Keratinocyte (primary cell): ENCODE measurements around the gene ANKRD13A. TPM values are rescaled to one million over a fixed set of nuclear protein-coding genes. Genes with fewer than 3 reads are reported as not detected.

Experiments used
- DNase-seq: peaks from one replicate; pipeline ENCODE4 v3.0.0-alpha.2; 2011; ENCODE audit warnings: low read depth, missing footprints, low spot score
- FAIRE-seq: peaks from 2 replicates; lab custom pipeline; 2011; peaks lifted over from hg19 to GRCh38; lab: Jason Lieb, UNC
- H2AFZ ChIP-seq: 2 replicates; pipeline ENCODE4 v1.6.0; 2012; ENCODE audit warnings: low read length, control low read depth, inconsistent platforms; ENCODE audit not compliant: control insufficient read depth
- H3K27ac ChIP-seq: 2 replicates; pipeline ENCODE4 v1.5.1; 2011; ENCODE audit warnings: low read length; ENCODE audit not compliant: control insufficient read depth, insufficient read depth
- H3K27me3 ChIP-seq: 3 replicates; pipeline ENCODE4 v1.6.0; 2011; ENCODE audit warnings: low read length; ENCODE audit not compliant: control insufficient read depth, insufficient read depth; ENCODE audit errors: extremely low read depth
- H3K36me3 ChIP-seq, 2 experiments: 2 replicates in 1 of 2; 3 replicates in 1 of 2; pipeline ENCODE4 v1.5.1; 2011; ENCODE audit warnings: low read length in 2 of 2, mild to moderate bottlenecking in 1 of 2; ENCODE audit not compliant: control insufficient read depth in 2 of 2, insufficient read depth in 2 of 2; ENCODE audit errors: extremely low read depth in 1 of 2
- H3K4me1 ChIP-seq: 3 replicates; pipeline ENCODE4 v1.5.1; 2011; ENCODE audit warnings: low read length; ENCODE audit not compliant: control insufficient read depth, insufficient read depth; ENCODE audit errors: extremely low read depth
- H3K4me2 ChIP-seq: 3 replicates; pipeline ENCODE4 v1.6.0; 2011; ENCODE audit warnings: low read depth, low read length; ENCODE audit not compliant: control insufficient read depth, insufficient read depth; ENCODE audit errors: extremely low read depth
- H3K4me3 ChIP-seq, 3 experiments: fragments of 200-600 bp in 1 of 3; sonication (generic) in 1 of 3; 2 replicates in 2 of 3; 3 replicates in 1 of 3; pipeline ENCODE4 v1.5.1; 2011 to 2016; ENCODE audit warnings: low read length in 3 of 3, mild to moderate bottlenecking in 3 of 3, control low read depth in 2 of 3, inconsistent platforms in 1 of 3, low read depth in 1 of 3, mixed read lengths in 1 of 3, mixed run types in 1 of 3, moderate library complexity in 1 of 3; ENCODE audit not compliant: control insufficient read depth in 2 of 3, insufficient read depth in 2 of 3; ENCODE audit errors: extremely low read depth in 1 of 3
- H3K79me2 ChIP-seq: 2 replicates; pipeline ENCODE4 v1.6.0; 2012; ENCODE audit warnings: low read length; ENCODE audit not compliant: control insufficient read depth, insufficient read depth
- H3K9ac ChIP-seq: 3 replicates; pipeline ENCODE4 v1.6.0; 2011; ENCODE audit warnings: low read length; ENCODE audit not compliant: control insufficient read depth, insufficient read depth; ENCODE audit errors: extremely low read depth
- H3K9me1 ChIP-seq: 3 replicates; pipeline ENCODE4 v1.6.0; 2011; ENCODE audit warnings: low read length; ENCODE audit not compliant: control insufficient read depth, insufficient read depth; ENCODE audit errors: extremely low read depth
- H3K9me3 ChIP-seq: 2 replicates; pipeline ENCODE4 v1.5.1; 2012; ENCODE audit warnings: low read depth, low read length; ENCODE audit not compliant: control insufficient read depth
- H4K20me1 ChIP-seq: 3 replicates; pipeline ENCODE4 v1.6.0; 2011; ENCODE audit warnings: low read length; ENCODE audit not compliant: control insufficient read depth, insufficient read depth; ENCODE audit errors: extremely low read depth
- EZH2 ChIP-seq: IDR thresholded peaks from one replicate; pipeline ENCODE4 v1.6.1; 2012; ENCODE audit warnings: inconsistent platforms, mild to moderate bottlenecking, low read length, moderate library complexity
- dilution Hi-C: fragments of 300-500 bp; cut with MboI; formaldehyde crosslinking; loops from one replicate; pipeline ENCODE4 v1.7.0; 2020; ENCODE audit warnings: low sequenced_read_pairs; ENCODE audit not compliant: extremely low pct_ligation_motif_present
- polyA plus RNA-seq, 5 experiments: library from polyadenylated mRNA; depleted of rRNA in 3 of 5; stranded (reverse) in 3 of 5; stranded (forward) in 1 of 5; unstranded in 1 of 5; fragments of >200 nt; gene quantifications; 1 replicate in 1 of 5; 2 replicates in 3 of 5; 3 replicates in 1 of 5; pipeline versions ENCODE4 v1.2.1 to v1.2.3, GENCODE V29; 2011 to 2012; ENCODE audit warnings: missing spikeins in 2 of 5, low read depth in 1 of 5, low replicate concordance in 1 of 5
- TF ChIP-seq, protein P1 (sequence below), 3 experiments: IDR thresholded peaks in 1 of 3; conservative IDR thresholded peaks in 1 of 3; optimal IDR thresholded peaks in 1 of 3; 2 replicates in 2 of 3; 3 replicates in 1 of 3; pipeline versions ENCODE3 to v1.5.1; 2011; ENCODE audit warnings: low read length in 3 of 3, mild to moderate bottlenecking in 3 of 3, moderate library complexity in 2 of 3, control low read depth in 1 of 3, inconsistent platforms in 1 of 3; ENCODE audit not compliant: insufficient read depth in 2 of 3; ENCODE audit errors: extremely low read depth in 1 of 3

ANKRD13A gene
- polyA plus RNA-seq, 1 donor (not counting 4 experiments of a cell fraction or from before 2014, with no cell fraction given), result 73.1 TPM

DNA sequence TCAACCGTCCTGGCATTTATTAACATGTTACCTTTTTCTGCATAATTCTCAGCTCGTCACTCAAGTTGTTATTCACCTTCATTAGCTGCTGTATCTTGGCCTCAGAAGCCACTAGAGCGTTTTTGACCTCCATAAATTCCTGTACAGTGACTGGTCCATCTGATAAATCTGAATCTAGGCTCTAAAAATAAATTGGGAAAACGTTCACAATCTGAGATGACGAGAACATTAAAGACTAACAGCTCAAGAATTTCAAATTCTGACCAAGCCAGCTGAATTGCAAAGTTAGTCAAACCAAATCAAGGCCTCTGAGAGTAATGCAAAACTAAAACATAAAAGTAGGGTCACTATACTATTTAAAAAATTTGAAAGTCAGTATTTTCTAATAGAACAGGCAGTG, 48.1 kb upstream of the ANKRD13A start:
- dilution Hi-C loops, result no loop called here
- Histone ChIP-seq H2AFZ (no peak overlapping the region), H3K4me3 (no peak overlapping the region), H3K9ac (no peak overlapping the region), H3K9me1 (no peaks in the 10 kb centered on the region), H3K27ac (no peak overlapping the region), H4K20me1 (no peaks in the 10 kb centered on the region), H3K4me1 (no peaks in the 10 kb centered on the region), H3K36me3 (peaks cover 18 to 27% of the 10 kb centered on the region in 2 experiments), H3K4me2 (no peak overlapping the region), H3K9me3 (no peaks in the 10 kb centered on the region), H3K79me2 (no peaks in the 10 kb centered on the region), H3K27me3 (no peaks in the 10 kb centered on the region)
- DNase-seq, result no peak
- no peak for FAIRE-seq
- TF ChIP-seq, protein P1, sequence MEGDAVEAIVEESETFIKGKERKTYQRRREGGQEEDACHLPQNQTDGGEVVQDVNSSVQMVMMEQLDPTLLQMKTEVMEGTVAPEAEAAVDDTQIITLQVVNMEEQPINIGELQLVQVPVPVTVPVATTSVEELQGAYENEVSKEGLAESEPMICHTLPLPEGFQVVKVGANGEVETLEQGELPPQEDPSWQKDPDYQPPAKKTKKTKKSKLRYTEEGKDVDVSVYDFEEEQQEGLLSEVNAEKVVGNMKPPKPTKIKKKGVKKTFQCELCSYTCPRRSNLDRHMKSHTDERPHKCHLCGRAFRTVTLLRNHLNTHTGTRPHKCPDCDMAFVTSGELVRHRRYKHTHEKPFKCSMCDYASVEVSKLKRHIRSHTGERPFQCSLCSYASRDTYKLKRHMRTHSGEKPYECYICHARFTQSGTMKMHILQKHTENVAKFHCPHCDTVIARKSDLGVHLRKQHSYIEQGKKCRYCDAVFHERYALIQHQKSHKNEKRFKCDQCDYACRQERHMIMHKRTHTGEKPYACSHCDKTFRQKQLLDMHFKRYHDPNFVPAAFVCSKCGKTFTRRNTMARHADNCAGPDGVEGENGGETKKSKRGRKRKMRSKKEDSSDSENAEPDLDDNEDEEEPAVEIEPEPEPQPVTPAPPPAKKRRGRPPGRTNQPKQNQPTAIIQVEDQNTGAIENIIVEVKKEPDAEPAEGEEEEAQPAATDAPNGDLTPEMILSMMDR (optimal IDR thresholded peaks at IDR 0.05 in 1 of 3, IDR thresholded peaks at IDR 0.05 in 1 of 3, conservative IDR thresholded peaks at IDR 0.05 in 1 of 3; ENCODE audit: extremely low read depth in 1 of 3, insufficient read depth in 2 of 3, low read length in 3 of 3), result no peak
- no peak for TF ChIP-seq EZH2

DNA sequence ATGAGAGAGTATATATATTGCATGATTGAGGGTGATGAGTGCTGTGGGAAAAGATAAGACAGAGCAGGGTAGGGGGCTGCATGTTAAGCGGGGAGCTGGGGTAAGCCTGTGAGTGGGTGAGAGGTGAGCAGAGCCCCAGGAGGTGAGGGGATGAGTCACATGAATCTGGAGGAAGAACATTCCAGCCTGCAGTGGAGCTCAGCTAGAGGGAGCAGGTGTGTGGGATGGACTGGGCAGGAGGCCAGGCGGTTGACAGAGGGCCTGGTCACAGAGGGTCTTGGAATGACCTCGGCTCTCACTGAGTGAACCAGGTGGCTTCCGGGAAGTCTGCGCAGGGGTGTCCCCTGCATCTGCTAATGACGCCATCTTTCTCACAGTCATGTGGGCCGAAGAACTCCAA, 47.5 kb upstream of the ANKRD13A start:
- H3K4me1 ChIP-seq, result no peaks in the 10 kb centered on the region
- no peak overlapping the region for H3K4me2 ChIP-seq
- dilution Hi-C loops, result no loop called here
- DNase-seq (no peak), FAIRE-seq (no peak)
- no peak overlapping the region for H3K27ac ChIP-seq
- H3K9me1 ChIP-seq, result no peaks in the 10 kb centered on the region
- H3K4me3 ChIP-seq, result no peak overlapping the region
- H2AFZ ChIP-seq, result no peak overlapping the region
- no peaks in the 10 kb centered on the region for H3K27me3 ChIP-seq
- H4K20me1 ChIP-seq, result no peaks in the 10 kb centered on the region
- H3K9me3 ChIP-seq, result no peaks in the 10 kb centered on the region
- H3K36me3 ChIP-seq, result peaks cover 18 to 29% of the 10 kb centered on the region in 2 experiments
- H3K79me2 ChIP-seq, result no peaks in the 10 kb centered on the region
- TF ChIP-seq EZH2, result no peak
- TF ChIP-seq, protein P1 (optimal IDR thresholded peaks at IDR 0.05 in 1 of 3, IDR thresholded peaks at IDR 0.05 in 1 of 3, conservative IDR thresholded peaks at IDR 0.05 in 1 of 3; ENCODE audit: extremely low read depth in 1 of 3, insufficient read depth in 2 of 3, low read length in 3 of 3), result no peak
- H3K9ac ChIP-seq, result no peak overlapping the region
